NCI-H2081 treated with DMSO at 0.1 percent for 48 hours (cell line): ENCODE data around the gene HPDL.
"Not testable (repeated sequence)": the region's sequence is repeated elsewhere in the genome, so short reads cannot be mapped to it uniquely, and the experiment has no call there.

ENCODE experiments used
- DNase-seq: peaks from one replicate; lab custom pipeline; 2025; lab: John Stamatoyannopoulos, UW

The HPDL gene

DNA sequence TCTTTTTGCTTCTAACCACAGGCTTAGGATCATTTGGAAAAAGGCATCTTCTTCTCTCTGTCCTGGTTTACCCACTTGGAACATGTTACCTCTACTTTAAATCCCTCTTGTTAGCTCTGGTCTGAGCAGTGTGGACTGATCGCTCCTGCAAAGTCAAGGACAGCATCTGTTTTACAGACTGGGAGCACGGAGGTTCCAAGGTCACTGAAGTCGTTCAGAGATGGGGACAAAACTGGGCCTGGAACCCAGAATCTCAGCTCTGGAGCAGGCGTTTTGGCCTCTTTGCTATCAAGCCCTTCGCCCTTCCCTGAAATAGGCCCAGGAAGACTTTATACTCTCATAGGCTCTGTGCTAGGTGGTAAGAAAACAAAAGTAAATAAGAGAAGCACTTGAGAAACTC is 24.8 kb downstream of the HPDL start:
- no peak for DNase-seq

DNA sequence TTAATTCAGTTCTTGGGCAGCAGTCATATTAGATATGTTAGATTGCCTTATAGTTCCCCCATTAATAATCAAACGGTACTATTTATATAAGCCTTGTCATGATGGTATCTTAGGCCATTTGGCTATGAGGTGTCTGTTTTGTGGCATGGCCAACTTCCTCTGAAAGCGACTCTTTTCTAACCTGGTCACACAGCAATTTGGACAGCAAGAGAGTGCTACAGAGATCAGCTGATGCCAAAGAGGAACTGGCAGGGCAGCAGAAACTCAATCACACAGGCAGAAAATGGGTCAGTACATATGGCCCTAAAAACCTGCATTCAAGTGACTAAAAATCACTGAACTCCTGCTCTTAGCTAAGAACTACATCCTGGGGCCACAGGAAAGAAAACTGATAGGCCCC is 27.0 kb downstream of the HPDL start:
- DNase-seq: no peak

DNA sequence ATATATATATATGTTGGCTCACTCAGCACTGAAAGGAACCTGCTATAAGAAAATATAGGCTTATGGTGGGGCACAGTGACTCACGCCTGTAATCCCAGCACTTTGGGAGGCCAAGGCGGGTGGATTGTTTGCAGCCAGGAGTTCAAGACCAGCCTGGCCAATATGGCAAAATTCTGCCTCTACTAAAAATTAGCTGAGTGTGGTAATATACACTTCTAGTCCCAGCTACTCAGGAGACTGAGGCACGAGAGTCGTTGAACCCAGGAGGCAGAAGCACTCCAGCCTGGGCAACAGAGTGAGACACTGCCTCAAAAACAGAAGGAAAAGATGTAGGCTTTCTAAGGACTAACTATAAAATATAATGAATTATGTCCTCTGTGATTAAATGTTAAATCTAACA is 28.1 kb downstream of the HPDL start:
- no peak for DNase-seq

DNA sequence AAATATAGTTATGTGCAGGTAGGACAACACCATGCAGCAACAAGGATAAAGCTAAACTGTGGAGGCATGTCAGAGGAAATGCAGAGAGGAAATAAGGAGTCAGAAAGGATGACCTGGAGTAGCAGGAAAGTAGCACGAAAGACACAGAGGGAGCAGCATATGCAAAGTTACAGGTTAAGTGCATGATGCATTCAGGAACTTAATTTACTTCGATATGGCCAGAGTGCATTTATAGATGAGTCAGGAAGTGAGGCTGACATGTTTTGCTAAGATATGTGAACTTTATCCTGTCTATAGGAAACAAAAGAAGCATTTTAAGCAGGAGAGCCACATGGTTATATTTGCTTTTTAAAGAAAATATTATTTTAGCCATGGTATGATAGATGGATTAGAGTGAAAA is 29.0 kb downstream of the HPDL start:
- no peak for DNase-seq

DNA sequence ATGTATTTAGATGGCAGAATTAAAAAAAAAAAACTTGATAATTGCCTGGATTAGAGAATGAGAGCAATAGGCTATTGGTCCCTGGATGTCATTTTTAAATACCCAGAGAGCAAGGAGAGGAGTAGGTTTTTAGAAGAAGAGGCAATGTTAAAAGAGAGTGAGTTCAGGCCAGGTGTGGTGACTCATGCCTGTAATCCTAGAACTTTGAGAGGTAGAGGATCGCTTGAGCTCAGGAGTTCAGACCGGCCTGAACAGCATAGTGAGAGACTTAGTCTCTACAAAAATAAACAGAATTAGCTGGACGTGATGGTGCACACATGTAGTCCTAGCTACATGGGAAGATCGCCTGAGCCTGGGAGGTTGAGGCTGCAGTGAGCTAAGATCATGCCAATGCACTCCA is 29.5 kb downstream of the HPDL start:
- no peak for DNase-seq

DNA sequence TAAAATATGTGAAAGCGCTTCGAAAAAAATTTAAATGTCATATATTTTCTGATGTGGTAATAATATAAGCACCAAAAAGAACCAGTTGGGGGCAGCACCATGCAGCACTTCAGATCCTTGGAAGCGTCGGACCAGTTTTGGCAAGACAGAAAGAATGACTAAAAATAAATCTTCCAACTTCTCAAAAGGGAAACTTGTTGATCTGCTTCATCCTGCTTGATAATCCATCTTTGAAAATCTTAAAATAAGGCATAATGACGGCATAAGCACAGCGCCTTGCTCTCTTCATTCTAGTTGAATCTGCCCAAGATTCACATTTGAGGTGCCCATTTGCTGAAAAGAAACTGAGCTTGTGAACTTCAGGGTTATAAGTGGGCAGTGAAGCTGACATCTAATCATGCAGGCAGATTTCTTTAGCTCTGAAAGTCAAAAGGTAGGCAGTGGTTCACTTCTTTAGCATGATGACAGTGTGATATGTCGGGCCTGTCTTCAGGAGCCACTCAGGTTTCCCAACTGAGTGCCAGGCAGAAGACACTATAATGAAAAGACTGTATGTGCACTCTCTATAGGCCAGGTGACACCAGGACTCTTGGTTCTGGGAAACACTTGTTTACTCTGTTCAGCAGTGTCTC is 33.3 kb downstream of the HPDL start:
- peak; percentile 46 for DNase-seq

DNA sequence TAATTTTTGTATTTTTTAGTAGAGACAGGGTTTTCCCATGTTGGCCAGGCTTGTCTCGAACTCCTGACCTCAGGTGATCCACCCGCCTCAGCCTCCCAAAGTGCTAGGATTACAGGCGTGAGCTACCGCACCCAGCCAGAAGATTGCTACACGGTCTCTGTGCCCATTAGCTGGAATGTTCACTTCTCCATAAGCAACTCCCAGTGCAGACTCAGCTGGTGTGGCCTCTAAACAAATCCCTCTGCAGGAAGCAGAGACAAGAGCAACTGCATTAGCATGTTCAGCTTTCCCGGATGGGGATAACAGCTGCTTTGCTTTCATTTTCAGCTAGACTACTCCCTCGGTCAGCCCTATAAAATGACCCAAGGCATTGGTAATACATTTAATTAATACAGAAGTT is 34.3 kb downstream of the HPDL start:
- not testable (repeated sequence) for DNase-seq

DNA sequence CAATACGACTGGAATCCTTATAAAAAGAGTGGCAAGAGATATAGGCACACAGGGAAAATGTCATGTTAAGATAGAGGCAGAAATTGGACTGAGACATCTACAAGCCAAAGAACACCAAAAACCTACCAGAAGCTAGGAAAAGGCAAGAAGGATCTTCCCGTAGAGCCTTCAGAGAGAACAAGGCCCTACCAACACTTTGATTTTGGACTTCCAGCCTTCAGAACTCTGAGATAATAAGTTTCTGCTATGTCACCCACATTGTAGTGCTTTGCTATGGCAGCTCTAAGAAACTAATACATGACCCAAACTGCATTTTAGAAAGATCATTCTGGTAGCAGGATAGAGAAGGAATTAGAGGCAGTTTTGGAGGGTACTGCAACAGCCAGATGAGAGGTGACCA is 37.6 kb downstream of the HPDL start:
- DNase-seq: no peak

DNA sequence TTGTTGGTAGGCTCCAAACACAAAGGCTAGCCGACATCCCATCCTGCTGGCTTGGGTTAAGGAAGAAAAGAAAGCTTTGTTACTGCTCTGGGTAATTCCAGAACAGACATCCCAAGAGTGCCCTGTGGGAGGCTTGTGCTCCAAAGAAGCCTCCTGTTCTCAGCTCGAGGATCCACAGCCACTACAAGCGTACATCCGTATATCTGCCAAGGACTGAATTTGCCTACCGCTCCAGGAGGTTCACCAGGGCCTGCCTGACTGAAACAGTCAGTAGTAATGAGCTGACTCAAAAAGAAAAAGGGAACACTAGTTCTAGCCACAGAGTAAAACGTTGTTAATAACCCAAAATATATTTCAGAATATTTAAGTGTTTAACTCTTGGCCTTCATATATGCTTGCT is 38.4 kb downstream of the HPDL start:
- DNase-seq: no peak

DNA sequence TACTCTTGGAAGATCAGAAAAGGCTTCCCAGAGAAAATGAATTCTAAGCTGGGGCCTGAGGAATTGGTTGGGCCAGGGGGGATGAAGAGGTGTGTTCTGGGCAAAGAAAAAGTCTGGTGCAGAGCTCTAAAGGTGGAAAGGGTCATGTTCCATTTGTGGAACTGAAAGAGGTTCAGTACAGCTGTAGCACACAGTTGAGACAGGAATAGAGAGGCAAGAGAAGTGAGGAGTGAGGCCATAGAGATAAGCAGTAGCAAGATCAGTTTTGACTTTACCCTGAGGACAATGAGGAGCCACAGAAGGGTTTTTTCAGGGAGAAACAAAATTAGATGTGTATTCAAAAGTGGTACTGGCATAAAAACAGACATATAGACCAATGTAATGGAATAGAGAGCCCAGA is 43.9 kb downstream of the HPDL start:
- no peak for DNase-seq

DNA sequence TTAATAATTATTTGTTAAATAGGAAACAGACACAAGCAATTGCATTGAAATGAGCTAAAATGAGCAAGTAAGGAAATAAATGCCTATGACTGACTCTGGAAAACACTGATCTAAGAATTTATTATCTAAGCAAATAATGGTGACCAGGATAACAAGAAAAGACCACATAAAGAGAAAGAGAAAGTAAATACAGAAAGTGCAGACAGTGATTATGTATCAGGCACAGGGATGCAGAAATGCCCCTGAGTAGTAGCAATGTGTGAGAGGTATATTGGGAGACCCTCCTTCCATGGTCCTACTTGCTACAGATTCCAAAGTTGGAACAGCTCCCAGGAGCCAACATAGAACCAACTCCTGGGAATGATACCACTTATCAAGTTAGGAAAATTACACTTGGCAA is 46.9 kb downstream of the HPDL start:
- DNase-seq: no peak

DNA sequence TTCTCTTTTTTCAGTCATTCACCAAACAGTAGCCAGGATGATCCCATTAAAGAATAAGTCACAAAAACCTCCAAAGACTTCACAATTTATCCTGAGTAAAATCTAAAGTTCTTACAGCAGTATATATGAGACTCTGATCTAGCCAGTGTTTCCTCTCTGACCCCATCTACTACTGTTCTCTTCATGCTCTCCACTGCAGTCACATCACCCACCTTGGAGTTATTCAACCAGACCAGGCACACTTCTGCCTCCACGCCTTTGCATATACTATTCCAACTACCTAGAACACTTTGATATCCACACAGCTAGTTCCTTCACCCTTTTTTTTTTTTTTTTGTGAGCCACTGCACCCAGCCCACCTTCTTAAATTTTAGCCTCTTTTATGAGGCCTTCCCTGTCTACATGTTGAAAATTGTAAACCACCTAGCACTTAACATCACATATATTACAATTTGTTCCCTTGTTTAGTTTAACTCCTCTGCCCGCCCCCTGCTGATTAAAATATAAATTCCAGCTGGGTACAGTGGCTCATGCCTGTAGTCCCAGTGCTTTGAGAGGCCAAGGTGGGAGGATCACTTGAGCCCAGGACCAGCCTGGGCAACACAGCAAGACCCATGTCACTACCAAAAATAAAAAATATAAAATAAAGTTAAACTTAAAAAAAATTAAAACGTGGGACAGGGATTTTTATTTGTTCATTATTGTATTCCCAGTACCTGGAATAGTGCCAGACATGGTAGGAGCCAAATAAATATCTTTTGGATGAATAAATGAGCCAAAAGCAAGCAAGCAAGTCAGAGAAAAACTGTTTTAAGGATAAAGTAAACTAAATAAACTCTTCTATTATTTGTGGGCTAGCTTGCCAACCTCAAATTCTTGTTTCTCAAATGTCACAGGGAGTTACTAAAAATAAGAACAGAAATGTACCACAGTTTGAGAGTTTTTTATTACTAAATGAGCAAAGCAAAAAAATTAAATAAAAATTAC is 48.7 kb downstream of the HPDL start:
- DNase-seq: no peak

DNA sequence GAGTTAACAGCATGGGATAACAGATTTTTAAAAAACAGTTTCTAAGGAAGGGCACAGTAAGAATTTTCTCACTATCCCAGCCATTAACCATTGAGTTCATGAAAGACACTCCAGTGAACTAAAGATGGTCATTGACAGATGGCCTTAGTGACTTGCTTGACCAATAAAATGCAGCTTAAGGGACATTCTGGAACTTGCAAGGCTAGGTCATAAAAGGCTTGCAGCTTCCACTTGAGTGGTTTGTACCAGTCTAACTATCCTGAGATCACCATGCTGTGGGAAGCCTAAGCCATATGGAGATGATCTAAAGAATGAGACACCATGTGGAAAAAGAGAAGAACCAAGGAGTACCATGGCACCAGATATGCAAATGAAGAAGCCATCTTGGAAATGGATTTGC is 51.5 kb downstream of the HPDL start:
- DNase-seq: no peak
